Testis (tissue), 2 donors: ENCODE results near the gene AP2A2.

Experiments
- POLR2A ChIP-seq: fragments of 450-650 bp; IDR thresholded peaks from one replicate; pipeline ENCODE4 v1.6.1; 2017; ENCODE audit warnings: antibody characterized with exemption, mild to moderate bottlenecking, moderate library complexity
- TF ChIP-seq, protein P1 (sequence below), 3 experiments: fragments of 450-650 bp in 2 of 3; fragments of 200-600 bp in 1 of 3; sonication (generic) in 1 of 3; IDR thresholded peaks; one replicate each; pipeline ENCODE4 v1.5.1; 2016 to 2019; ENCODE audit warnings: antibody characterized with exemption in 3 of 3, mild to moderate bottlenecking in 2 of 3, moderate library complexity in 1 of 3

DNA sequence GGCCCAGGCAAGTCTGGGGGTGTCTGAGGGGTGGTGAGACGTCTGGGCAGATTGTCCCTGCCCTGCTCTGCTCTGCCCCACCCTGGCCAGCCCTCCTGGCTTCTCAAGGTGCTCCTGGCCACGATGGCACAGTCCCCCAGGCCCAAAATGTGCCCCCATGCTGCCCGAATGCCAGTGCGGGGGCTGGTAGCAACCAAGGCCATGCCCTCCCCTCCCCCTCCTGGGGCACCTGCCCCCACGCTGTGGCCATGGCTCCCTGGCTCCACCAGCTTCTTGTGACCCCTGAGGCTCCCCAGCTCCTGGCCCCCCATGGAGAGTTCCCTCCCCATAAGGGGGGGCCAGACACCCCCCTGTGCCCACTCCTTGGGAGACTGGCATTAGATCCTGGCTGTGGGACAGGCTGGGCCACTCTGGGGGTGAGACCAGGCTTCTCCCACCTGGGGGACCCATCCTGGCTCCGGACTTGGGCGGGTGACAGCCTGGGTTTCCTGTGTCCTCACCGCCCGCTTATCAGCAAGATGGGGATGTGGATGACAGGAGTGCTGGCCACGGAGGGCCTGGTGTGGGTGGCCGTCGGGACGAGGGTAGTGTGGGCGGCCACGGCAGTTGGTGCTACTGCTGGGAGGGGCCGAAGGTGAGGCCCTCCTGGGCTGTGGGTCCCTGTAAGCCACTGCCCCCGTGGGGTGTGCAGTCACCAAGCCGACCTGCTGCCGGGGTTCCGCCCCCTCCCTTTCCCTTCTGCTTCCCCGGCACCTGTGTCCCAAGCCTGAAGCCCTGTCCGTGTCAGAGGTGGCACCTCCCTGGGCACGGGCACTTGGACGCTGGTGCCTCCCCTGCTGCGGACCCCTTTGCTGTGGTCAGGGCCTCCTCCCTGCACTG, 126.7 kb downstream of the AP2A2 start:
- TF ChIP-seq, protein P1, sequence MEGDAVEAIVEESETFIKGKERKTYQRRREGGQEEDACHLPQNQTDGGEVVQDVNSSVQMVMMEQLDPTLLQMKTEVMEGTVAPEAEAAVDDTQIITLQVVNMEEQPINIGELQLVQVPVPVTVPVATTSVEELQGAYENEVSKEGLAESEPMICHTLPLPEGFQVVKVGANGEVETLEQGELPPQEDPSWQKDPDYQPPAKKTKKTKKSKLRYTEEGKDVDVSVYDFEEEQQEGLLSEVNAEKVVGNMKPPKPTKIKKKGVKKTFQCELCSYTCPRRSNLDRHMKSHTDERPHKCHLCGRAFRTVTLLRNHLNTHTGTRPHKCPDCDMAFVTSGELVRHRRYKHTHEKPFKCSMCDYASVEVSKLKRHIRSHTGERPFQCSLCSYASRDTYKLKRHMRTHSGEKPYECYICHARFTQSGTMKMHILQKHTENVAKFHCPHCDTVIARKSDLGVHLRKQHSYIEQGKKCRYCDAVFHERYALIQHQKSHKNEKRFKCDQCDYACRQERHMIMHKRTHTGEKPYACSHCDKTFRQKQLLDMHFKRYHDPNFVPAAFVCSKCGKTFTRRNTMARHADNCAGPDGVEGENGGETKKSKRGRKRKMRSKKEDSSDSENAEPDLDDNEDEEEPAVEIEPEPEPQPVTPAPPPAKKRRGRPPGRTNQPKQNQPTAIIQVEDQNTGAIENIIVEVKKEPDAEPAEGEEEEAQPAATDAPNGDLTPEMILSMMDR (IDR thresholded peaks at IDR 0.05) = no peak
- no peak for TF ChIP-seq POLR2A
